ENCODE data around the gene NKPD1.

- TF ChIP-seq POLR2AphosphoS5 (IDR thresholded peaks at IDR 0.05) (no peak), CTCF (IDR thresholded peaks at IDR 0.05) (no peak), EP300 (IDR thresholded peaks at IDR 0.05) (no peak)
Observed at GRCh38 chr19:45146741-45147205, 14.0 kb downstream of the NKPD1 start.
